Measurements from ENCODE around the gene CDK9.
"Not testable (repeated sequence)": the region's sequence is repeated elsewhere in the genome, so short reads cannot be mapped to it uniquely, and the experiment has no call there.

Gene CDK9

DNA sequence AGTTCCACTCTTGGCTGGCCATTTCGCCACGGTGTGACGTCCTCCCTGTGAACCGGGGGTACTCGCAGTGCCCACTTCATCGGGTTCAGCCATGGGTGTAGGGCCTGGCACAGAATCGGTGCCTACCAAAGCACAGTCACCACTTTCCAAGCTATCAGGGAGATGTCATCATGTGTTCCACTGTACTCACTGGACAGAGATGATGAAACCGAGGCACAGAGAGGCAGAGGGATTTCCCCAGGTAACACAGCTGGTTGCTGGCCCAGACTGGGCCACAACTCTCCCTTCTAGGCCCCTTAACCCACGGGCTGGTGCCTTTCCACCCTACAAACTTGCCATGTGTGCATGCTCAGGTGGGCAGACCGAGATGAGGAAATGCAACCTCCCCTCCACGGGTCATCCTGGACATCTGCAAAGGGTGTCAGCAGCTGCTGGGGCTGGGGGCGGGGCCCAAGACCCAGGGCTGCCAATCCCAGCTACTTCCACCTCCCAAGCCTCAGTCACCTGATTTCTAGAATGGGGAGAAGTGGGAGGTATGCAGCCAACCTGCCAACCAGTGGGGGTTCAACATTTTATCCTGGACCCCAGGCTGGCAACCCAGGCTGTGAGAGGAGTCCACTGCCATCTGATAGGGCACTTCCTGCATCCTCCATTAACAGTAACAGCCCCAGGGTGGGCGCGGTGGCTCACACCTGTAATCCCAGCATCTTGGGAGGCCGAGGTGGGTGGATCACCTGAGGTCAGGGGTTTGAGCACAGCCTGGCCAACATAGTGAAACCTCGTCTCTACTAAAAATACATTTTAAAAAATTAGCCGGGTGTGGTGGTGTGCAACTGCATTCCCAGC, 6.5 kb upstream of the CDK9 start:
- DNase-seq (ENCODE audit: low read depth in 2 of 2, low spot score in 1 of 2): peak in 1 of 2 donors; percentile 31

DNA sequence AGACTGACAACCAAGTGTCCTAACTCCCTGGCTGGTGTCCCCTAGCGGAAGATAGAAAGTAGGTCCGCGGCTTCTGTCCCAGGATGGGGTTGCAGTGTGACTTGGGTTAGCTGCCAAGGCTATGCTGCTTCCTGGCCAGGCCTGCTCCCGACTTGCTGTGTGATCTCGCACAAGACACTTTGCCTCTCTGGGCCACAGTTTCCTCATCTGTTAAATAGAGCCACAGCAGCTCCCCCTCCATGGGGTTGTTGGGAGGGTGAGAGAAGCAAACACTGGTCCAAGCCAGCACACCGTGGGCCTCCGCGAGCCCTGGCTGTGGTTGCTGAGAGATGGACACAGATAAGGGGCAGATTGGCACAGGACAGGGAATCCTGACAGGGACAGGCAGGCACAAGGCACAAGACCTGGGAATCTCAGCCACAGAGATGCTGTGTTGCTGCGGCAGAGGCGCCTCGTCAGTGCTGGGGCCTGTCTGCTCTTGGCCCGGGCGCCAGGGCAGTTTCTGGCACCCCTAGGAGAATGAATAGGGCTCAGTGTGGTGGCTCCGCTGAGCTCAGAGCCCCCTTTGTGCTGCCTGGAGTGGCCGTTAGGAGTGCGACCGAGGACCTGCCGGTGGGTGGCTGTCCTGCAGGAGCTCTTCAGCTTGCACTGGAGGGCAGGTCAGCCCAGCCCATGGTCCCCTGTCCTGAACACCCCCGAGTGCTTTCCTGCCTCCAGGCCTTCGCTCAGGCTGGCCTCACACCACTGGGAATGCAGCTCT, 5.5 kb upstream of the CDK9 start:
- DNase-seq (ENCODE audit: low read depth in 2 of 2, low spot score in 1 of 2): no peak

DNA sequence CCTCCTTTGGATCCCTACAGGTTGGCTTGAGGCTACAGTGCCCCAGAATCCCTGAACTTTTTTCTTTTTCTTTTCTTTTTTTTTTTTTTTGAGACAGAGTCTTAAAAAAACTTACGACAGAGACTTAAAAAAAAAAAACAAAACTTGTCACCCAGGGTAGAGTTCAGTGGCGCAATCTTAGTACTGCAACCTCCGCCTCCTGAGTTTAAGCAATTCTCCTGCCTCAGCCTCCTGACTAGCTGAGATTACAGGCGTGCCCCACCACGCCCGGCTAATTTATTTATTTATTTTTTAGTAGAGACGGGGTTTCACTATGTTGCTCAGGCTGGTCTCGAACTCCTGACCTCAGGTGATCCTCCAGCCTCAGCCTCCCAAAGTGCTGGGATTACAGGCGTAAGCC, 4.9 kb upstream of the CDK9 start:
- not testable (repeated sequence) for DNase-seq (ENCODE audit: low read depth in 2 of 2, low spot score in 1 of 2)

DNA sequence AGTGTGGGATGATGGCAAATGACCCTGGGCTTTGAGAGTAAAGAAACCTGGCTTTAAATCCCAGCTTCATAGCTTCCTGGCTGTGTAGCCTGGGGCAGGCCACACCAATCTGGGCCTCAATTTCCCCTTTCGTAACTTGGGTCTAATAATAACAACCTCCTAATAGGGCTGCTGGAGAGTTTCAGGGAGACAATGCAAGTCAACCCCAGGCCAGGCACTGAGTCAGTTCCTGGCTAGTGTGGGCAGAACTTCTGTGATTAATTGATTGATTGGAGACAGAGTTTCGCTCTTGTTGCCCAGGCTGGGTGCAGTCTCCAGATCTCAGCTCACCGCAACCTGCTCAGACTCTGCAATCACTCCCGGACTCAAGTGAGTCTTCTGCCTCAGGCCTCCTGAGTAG, 4.0 kb upstream of the CDK9 start:
- DNase-seq (ENCODE audit: low read depth in 2 of 2, low spot score in 1 of 2): no peak

DNA sequence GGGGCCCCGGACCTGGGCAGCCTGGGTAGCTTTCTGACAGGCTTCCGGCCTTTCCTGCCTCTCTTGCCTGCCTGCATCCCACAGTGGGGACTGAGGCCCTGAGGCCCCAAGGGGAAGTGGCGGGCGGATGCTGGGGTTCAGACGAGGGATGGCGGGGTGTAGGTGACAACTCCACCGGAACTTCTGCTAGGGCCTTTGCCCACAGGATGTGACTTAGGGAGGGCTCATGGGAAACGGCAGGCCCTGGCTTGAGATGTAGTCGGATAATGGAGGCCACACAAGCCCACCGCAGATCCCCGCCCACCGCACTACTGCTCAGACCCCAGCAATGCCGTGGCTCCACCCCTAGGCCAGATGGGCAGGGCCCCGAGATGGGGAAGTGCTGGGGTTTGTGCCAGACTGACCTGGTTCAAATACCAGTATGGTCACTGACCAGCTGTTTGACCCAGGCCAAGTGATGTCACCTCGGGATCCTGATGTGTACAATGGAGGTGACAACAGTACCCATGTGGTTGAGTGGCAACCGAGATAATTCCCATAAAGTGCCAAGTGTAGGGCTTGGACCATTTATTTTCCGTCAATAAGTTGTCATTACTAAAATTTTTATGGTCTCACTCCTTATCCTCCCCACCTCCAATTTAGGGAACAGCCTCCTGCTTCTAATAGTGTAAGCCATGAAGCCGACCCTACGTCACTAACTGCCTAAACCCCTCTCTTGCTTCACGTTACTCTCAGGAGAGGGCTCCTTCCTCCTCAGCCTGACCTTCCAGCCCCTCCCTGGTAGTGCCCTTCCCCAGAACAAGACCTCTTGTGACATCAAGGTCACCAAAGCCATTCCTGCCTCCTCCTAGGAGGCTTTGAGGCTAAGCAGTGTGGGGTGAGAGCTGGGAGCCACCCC, 2.5 kb upstream of the CDK9 start:
- DNase-seq (ENCODE audit: low read depth in 2 of 2, low spot score in 1 of 2): peak; percentile 36 to 56

DNA sequence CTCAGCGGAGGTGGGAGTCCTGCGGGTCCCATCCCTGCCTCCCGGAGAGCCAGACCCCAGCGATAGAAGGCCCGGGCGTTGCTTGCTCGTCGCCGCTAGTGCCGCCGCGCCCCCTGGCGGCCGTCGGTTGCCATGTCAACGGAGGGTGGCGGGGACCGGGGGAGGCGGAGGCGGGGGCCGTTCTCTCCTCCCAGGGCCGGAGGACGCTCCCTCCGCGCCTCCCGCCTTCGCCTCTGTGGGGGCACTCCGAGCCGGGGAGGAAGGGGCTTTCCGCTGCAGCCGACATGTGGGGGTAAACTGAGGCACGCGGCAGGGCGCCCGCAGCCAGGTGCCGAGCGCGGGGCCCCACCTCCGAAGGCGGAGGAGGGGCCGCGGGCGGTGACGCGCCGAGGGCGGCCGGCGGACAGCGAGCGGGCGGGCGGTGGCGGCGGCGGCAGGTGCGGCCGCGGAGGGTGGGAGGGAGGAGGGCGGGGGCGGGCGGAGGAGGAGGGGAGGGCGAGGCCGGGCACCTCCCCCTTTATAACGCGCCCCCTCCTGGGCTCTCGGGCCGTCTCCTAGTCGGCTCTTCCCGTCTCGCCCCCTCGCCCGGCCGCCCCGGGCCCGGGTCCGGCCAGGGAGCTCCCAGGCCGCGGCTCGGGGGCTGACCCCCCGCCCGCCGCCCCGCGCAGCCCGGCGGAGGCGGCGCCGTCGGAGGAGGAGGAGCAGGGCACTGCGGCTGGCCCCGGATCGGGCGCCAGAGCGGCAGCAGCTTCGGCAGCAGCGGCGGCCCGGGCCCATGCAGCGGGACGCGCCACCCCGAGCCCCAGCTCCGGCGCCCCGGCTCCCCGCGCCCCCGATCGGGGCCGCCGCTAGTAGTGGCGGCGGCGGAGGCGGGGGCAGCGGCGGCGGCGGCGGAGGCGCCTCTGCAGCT, 556 bp upstream of the CDK9 start:
- peak; percentile 82 to 85 for DNase-seq (ENCODE audit: low read depth in 2 of 2, low spot score in 1 of 2)

DNA sequence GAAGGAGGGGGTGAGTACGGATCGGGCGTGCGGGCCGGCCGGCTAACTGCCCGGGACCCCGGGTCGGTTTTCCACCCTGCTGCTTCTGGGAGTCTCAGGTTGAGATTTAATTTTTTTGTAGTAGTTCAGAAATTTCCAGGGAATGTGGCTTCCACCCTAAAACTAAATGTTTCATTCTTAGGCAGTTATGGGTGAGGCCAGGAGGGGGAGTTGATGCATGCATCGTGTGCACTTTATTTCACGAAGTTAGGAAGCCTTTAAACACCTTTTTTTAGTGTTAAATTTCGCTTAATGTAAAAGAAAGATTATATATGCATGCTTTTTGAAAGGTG, 905 bp downstream of the CDK9 start:
- no peak for DNase-seq (ENCODE audit: low read depth in 2 of 2, low spot score in 1 of 2)

DNA sequence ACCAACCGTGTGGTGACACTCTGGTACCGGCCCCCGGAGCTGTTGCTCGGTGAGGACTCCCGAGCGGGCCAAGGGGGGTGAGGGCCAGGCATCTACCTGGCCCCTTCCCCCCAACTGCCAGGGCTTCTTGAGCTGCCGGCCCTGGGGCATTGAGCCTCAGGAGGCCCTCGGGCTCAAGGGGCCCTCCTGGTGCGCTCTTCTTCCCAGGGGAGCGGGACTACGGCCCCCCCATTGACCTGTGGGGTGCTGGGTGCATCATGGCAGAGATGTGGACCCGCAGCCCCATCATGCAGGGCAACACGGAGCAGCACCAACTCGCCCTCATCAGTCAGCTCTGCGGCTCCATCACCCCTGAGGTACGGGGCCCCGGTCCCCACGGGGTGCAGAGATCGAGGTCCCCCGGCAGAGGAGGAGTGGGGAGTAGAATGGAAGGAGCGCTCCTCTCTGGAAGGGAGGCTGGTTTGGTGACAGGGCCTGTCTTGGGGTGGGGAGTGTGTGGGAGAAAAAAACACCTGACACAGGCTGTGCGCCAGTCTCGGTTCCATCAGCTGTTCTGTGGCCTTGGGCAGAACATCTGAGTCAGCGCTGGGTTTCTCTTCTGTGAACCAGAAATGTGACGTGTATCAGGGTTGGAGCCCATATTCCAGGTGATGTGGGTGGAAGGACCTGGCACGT, 2.6 kb downstream of the CDK9 start:
- DNase-seq (ENCODE audit: low read depth in 2 of 2, low spot score in 1 of 2): no peak

DNA sequence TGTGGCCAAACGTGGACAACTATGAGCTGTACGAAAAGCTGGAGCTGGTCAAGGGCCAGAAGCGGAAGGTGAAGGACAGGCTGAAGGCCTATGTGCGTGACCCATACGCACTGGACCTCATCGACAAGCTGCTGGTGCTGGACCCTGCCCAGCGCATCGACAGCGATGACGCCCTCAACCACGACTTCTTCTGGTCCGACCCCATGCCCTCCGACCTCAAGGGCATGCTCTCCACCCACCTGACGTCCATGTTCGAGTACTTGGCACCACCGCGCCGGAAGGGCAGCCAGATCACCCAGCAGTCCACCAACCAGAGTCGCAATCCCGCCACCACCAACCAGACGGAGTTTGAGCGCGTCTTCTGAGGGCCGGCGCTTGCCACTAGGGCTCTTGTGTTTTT, 3.3 kb downstream of the CDK9 start:
- DNase-seq (ENCODE audit: low read depth in 2 of 2, low spot score in 1 of 2): no peak

DNA sequence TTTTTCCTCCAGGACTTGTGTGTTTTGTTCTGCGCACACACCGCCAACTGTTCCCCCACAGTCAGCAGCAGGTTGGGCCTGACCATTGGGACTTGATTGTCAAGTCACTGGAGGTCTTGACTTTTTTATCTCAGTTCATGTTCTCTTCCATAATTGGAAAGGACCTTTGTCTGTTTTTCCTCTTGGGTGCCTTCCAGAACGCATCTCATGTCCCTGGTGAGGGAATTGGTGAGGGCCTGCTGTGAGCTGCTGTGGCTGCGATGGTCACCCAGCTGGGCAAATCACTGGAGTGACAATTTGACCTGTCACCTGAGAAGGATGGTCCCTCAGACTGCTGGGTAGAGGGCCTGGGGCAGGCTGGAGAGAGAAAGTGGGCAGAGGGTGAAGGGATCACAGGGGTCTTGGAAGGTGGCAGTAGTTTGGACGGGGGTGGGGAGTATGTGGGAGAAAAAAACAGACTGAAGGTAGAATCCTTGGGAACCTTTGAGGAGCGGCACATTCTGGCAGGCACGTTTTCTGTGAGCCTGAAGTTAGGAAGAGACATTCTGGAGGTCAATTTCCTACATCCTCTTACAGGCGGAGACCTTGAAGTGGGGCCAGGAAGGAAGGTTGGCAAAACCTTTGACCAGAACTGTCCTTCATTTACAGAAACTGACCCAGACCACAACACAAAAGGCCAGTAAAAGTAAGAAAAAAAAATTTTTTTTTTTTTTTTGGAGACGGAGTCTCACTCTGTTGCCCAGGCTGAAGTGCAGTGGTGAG, 4.4 kb downstream of the CDK9 start:
- no peak for DNase-seq (ENCODE audit: low read depth in 2 of 2, low spot score in 1 of 2)

DNA sequence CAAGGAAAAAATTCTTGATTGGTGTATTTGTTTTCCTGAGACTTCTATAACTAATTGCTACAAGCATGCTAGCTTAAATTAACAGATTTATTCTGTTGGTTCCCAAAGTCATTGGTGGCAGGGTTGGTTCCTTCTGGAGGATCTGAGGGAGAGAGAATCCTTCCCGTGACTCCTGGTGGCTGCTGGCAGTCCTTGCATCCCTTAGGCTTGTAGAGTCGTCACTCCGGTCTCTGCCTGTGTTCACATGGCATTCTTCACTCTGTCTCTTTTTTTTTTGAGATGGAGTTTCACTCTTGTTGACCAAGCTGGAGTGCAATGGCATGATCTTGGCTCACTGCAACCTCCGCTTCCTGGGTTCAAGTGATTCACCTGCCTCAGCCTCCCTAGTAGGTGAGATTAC, 5.3 kb downstream of the CDK9 start:
- no peak for DNase-seq (ENCODE audit: low read depth in 2 of 2, low spot score in 1 of 2)

DNA sequence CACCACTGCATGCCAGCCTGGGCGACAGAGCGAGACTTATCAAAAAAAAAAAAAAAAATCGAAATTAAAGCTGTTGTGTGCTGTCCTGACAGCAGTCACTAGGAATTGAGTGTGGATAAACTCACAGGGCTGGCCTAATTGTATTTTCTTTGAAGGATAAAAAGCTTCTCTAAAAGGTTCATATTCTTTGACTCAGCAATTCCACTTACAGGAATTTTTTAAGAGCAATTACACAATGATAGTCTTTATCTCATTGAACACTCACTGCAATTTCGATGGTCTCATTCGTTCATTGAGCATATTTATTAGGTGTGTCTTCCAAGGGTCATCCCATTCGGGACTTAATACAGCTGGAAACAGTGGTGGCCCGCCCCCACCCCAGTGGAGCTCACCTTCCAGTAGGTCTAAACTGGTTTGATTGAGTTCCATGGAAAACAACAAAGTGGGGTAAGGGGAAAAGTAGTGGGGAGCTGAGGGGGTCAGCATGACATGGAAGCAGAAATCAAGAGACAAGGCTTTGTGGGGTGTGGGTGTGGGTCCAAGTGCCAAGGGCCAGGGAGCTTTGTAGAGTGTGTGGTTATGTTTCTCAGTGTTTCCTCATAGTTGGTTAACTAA, 6.7 kb downstream of the CDK9 start:
- no peak for DNase-seq (ENCODE audit: low read depth in 2 of 2, low spot score in 1 of 2)

DNA sequence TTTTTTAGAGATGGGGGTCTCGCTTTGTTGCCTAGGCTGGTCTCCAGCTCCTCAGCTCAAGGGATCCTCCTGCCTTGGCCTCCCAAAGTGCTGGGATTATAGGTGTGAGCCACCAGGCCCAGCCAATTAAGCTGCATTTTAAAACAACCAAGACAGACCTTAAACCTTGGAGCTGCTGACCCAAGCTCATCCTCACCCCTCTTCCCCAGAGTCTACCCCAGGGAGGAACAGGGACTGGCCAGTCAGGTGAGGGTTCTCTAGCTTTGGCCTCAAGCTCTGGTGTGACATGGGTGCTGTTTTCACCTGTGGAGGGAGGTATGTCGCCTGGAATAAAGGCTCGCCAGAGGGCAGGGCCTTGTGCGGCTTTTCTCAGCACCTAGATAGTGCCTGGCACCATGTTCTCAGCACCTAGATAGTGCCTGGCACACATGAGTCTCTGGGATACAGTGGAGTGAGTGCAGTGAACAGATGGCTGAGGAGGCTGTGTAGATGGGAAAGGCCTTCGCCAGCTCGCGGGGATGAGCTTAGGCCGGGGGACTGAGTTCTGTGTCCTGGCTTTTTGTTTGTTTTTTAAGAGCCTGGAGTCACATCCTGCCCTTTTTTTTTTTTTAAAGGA, 7.4 kb downstream of the CDK9 start:
- no peak for DNase-seq (ENCODE audit: low read depth in 2 of 2, low spot score in 1 of 2)

DNA sequence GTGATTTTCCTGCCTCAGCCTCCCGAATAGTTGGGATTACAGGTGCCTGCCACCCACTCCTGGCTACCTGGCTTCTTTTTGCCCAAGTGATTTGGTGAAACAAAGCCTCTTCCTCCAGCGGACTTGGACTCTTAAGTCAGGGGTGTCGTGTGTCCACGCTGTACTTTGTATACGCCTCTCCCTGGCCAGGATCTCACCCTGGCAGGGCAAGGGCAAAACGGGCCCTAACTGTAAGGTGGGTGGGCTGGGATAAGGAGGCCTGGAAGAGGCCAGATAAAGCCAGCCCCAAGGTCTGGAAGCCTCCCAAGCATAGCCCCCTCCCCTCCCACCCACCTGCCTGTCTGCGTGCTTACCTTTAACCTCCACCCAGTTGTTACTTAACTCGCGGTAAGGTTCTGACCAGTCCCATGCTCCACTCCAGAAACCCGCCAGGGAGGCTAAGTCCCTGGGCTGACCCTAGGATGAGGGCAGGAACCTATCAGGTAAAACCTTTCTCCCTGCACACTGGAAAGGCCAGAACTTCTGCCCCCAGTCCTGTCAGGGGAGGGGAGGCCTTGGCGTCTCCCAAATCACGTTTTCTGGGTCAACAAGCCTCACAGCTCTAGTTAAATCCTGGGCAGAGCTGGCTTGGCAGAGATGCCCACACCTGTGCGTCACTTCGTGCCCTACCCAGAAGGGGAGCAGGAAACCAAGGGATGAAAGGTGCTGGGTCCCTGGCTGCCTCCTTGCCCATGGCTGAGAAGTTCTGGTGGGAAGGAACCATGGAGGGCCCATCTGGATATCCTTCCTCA, 8.4 kb downstream of the CDK9 start:
- DNase-seq (ENCODE audit: low read depth in 2 of 2, low spot score in 1 of 2): no peak

DNA sequence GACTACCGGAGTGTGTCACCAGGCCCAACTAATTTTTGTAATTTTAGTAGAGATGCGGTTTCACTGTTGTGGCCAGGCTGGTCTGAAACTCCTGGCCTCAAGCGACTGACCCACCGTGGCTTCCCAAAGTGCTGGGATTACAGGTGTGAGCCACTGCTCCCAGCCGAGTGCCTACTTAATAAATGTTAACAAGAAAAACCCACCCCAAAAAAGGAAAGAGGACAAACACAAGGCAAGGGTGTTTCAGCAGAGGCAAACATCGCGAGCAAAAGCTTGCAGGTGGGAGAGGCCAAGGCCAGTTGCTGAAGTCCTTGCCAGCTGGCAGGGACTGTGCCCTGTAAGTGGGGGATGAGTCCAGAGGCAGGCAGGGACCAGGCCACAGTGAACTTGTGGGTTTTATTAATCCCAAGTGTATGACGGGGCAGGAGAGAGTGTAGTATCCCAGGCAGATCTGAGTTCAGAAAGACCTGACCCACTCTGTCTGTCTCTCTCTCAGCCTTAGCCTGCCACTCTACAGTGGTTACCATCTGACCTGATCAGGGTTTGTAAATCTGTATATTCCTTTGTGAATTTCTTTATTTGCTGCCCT, 10.5 kb downstream of the CDK9 start:
- DNase-seq (ENCODE audit: low read depth in 2 of 2, low spot score in 1 of 2): no peak

DNA sequence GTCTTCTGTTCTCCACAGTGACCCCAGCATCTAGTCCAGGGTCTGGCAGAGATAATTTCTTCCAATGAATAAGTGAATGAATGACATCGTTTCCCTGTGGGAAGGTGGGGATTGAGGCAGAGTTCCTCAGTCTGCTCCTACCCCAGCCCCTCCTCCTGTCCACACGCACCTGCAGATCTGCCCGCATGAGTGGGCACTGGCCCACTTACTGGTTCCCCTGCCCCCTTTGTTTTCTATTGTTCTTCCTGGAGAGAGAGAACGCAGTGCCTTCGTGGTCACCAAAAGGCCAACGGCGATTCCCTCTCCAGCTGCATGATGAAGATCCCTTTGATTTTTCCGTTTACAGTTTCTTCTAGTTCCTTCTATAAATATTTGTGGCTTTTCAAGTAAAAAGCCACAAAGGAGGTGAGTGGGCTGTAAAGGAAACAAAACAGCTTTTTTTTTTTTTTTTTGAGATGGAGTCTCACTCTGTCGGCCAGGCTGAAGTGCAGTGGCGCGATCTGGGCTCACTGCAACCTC, 11.1 kb downstream of the CDK9 start:
- no peak for DNase-seq (ENCODE audit: low read depth in 2 of 2, low spot score in 1 of 2)

DNA sequence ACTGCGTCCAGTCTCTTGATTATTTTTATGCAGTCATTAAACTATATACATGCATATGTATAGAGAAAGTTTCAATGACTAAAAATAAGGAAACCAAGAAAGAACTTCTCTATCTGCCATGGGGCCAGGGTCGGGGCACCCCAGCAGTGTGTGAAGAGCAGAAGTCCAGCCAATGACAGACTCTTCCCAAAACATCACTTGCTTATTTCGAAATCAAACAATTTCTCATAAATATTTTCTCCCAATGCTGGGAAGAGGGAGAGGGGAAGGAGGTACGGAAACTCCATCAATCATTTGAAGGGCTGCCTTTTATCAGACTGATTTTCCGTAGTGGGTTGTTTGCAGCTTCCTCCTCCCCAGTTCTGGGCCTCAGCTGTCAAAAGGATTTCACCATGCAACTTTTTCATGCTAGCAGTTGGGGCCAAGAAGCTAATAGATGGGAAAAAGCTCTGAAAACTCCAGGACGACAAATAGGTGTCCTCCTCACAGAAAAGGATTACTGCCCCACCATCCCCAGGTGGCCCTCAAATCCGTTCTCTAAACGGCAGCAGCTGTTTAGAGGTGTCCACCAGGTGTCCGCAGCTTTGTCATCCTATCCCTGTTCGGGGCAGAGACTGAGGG, 16.2 kb downstream of the CDK9 start:
- no peak for DNase-seq (ENCODE audit: low read depth in 2 of 2, low spot score in 1 of 2)

All from stimulated activated CD8-positive, alpha-beta memory T cell treated with anti-CD3 and anti-CD28 coated beads, Interleukin-4, amount 100 ng/mL, for 1 hour (primary cell).